WTC11 (cell line): ENCODE results near the gene RTF1. TPM values are rescaled to one million over a fixed set of nuclear protein-coding genes. Genes with fewer than 3 reads are reported as not detected.

Source experiments
- ATAC-seq: fragments of 200-7000 bp; cut with Tn5 transposase; 2 replicates; pipeline ENCODE4 v1.10.0; 2021; ENCODE audit warnings: mild to moderate bottlenecking, moderate library complexity
- CTCF ChIA-PET: fragments of 300-600 bp; sonication (Branson Sonifier 250); formaldehyde crosslinking; loops from one replicate; lab custom pipeline; 2021; ENCODE audit warnings: antibody characterized with exemption; lab: Charles Lee
- POLR2A ChIA-PET: fragments of 350-600 bp; sonication (Branson Sonifier 250); formaldehyde crosslinking; loops from one replicate; lab custom pipeline; 2021; ENCODE audit warnings: antibody characterized with exemption; lab: Charles Lee
- DNase-seq: peaks from one replicate; pipeline ENCODE4 v3.0.0; 2021; ENCODE audit warnings: low spot score
- H3K27ac Mint-ChIP-seq: 2 replicates; pipeline ENCODE4 v1.8.0; 2021; ENCODE audit warnings: mixed read lengths
- H3K27me3 Mint-ChIP-seq: 2 replicates; pipeline ENCODE4 v1.8.0; 2021; ENCODE audit warnings: low read depth, mild to moderate bottlenecking, moderate library complexity, mixed read lengths
- H3K36me3 Mint-ChIP-seq: 2 replicates; pipeline ENCODE4 v1.8.0; 2021; ENCODE audit warnings: mixed read lengths
- H3K4me1 Mint-ChIP-seq: 2 replicates; pipeline ENCODE4 v1.8.0; 2022; ENCODE audit warnings: mixed read lengths
- H3K4me3 Mint-ChIP-seq: 2 replicates; pipeline ENCODE4 v1.8.0; 2021; ENCODE audit warnings: mild to moderate bottlenecking, moderate library complexity, mixed read lengths
- H3K9me3 Mint-ChIP-seq: 2 replicates; pipeline ENCODE4 v1.8.0; 2021; ENCODE audit warnings: mixed read lengths
- E2F1 ChIP-seq: sonication (generic); formaldehyde crosslinking; IDR thresholded peaks from 2 replicates; pipeline ENCODE4 v1.8.0; 2022; ENCODE audit warnings: mild to moderate bottlenecking, missing genetic modification reagents
- ELF4 ChIP-seq: sonication (generic); formaldehyde crosslinking; IDR thresholded peaks from 2 replicates; pipeline ENCODE4 v1.8.1; 2022; ENCODE audit warnings: low read depth, mild to moderate bottlenecking, moderate library complexity, missing genetic modification reagents
- EMX1 ChIP-seq: fragments of 250-450 bp; sonication (Bioruptor Pico); IDR thresholded peaks from 2 replicates; pipeline ENCODE4 v1.8.0; 2021; ENCODE audit warnings: mild to moderate bottlenecking
- FOXP1 ChIP-seq: sonication (generic); formaldehyde crosslinking; IDR thresholded peaks from 2 replicates; pipeline ENCODE4 v1.8.0; 2022; ENCODE audit warnings: missing genetic modification reagents, mild to moderate bottlenecking, moderate library complexity, borderline replicate concordance
- GRHL2 ChIP-seq: fragments of 250-450 bp; sonication (Bioruptor Pico); IDR thresholded peaks from 2 replicates; pipeline ENCODE4 v1.8.0; 2022; ENCODE audit warnings: mild to moderate bottlenecking, moderate library complexity; ENCODE audit not compliant: insufficient replicate concordance, severe bottlenecking
- HMGXB4 ChIP-seq: sonication (generic); formaldehyde crosslinking; IDR thresholded peaks from 2 replicates; pipeline ENCODE4 v1.8.1; 2023; ENCODE audit warnings: mild to moderate bottlenecking, moderate library complexity, missing genetic modification reagents
- IRF2 ChIP-seq: sonication (generic); formaldehyde crosslinking; IDR thresholded peaks from 2 replicates; pipeline ENCODE4 v1.8.0; 2022; ENCODE audit warnings: low read depth, missing genetic modification reagents, borderline replicate concordance
- NR3C1 ChIP-seq: sonication (generic); formaldehyde crosslinking; conservative IDR thresholded peaks from 2 replicates; pipeline ENCODE4 v1.8.1; 2023; ENCODE audit warnings: low read depth, mild to moderate bottlenecking, missing genetic modification reagents
- OVOL2 ChIP-seq: fragments of 250-450 bp; sonication (Bioruptor Pico); IDR thresholded peaks from 2 replicates; pipeline ENCODE4 v1.9.0; 2021; ENCODE audit warnings: mild to moderate bottlenecking, borderline replicate concordance
- USF2 ChIP-seq: sonication (generic); formaldehyde crosslinking; IDR thresholded peaks from 2 replicates; pipeline ENCODE4 v1.8.1; 2023; ENCODE audit warnings: mild to moderate bottlenecking, missing genetic modification reagents, moderate library complexity
- ZMAT4 ChIP-seq: fragments of 250-450 bp; sonication (Bioruptor Pico); IDR thresholded peaks from 2 replicates; pipeline ENCODE4 v1.9.0; 2021; ENCODE audit warnings: mild to moderate bottlenecking
- ZNF121 ChIP-seq: sonication (generic); formaldehyde crosslinking; IDR thresholded peaks from 2 replicates; pipeline ENCODE4 v1.8.0; 2023; ENCODE audit warnings: missing genetic modification reagents
- ZNF512 ChIP-seq: sonication (generic); formaldehyde crosslinking; IDR thresholded peaks from 2 replicates; pipeline ENCODE4 v1.8.1; 2022; ENCODE audit warnings: missing genetic modification reagents, borderline replicate concordance
- ZNF671 ChIP-seq: fragments of 250-450 bp; sonication (Bioruptor Pico); IDR thresholded peaks from 2 replicates; pipeline ENCODE4 v1.8.0; 2021; ENCODE audit warnings: mild to moderate bottlenecking
- total RNA-seq: library from RNA; stranded (reverse); gene quantifications from 3 replicates; pipeline ENCODE4 v1.2.3, GENCODE V29; 2021
- TF ChIP-seq, protein P1 (sequence below): sonication (generic); formaldehyde crosslinking; IDR thresholded peaks from 2 replicates; pipeline ENCODE4 v1.8.0; 2022; ENCODE audit warnings: mild to moderate bottlenecking, missing genetic modification reagents
- TF ChIP-seq, protein P2 (sequence below): sonication (generic); formaldehyde crosslinking; IDR thresholded peaks from 2 replicates; pipeline ENCODE4 v1.8.1; 2023; ENCODE audit warnings: mild to moderate bottlenecking, missing genetic modification reagents, moderate library complexity
- TF ChIP-seq, protein P3 (sequence below): sonication (generic); formaldehyde crosslinking; IDR thresholded peaks from 2 replicates; pipeline ENCODE4 v1.8.1; 2022; ENCODE audit warnings: low read depth, mild to moderate bottlenecking, moderate library complexity, missing genetic modification reagents, borderline replicate concordance
- TF ChIP-seq, protein P4 (sequence below): sonication (generic); formaldehyde crosslinking; IDR thresholded peaks from 2 replicates; pipeline ENCODE4 v1.8.0; 2022; ENCODE audit warnings: mild to moderate bottlenecking, missing genetic modification reagents
- TF ChIP-seq, protein P5 (sequence below): fragments of 250-450 bp; sonication (Bioruptor Pico); IDR thresholded peaks from 2 replicates; pipeline ENCODE4 v1.9.0; 2021; ENCODE audit warnings: moderate library complexity, mild to moderate bottlenecking, inconsistent platforms, borderline replicate concordance

The RTF1 gene
- total RNA-seq, 1 experiment from 2014 or later: 52.3 TPM

- Mint-ChIP-seq H3K36me3 (peaks cover 75% of the 10 kb centered on the region), H3K4me3 (no peak overlapping the region), H3K27me3 (no peaks in the 10 kb centered on the region), H3K4me1 (no peaks in the 10 kb centered on the region), H3K9me3 (no peaks in the 10 kb centered on the region), H3K27ac (no peak overlapping the region)
- ATAC-seq (no peak), DNase-seq (no peak)
- ChIA-PET CTCF (no interaction called here), POLR2A (no interaction called here)
- TF ChIP-seq, protein P1, sequence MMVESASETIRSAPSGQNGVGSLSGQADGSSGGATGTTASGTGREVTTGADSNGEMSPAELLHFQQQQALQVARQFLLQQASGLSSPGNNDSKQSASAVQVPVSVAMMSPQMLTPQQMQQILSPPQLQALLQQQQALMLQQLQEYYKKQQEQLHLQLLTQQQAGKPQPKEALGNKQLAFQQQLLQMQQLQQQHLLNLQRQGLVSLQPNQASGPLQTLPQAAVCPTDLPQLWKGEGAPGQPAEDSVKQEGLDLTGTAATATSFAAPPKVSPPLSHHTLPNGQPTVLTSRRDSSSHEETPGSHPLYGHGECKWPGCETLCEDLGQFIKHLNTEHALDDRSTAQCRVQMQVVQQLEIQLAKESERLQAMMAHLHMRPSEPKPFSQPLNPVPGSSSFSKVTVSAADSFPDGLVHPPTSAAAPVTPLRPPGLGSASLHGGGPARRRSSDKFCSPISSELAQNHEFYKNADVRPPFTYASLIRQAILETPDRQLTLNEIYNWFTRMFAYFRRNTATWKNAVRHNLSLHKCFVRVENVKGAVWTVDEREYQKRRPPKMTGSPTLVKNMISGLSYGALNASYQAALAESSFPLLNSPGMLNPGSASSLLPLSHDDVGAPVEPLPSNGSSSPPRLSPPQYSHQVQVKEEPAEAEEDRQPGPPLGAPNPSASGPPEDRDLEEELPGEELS (CRISPR knock-in tag): no peak
- TF ChIP-seq USF2 (CRISPR knock-in tag) (no peak), ZNF671 (CRISPR knock-in tag) (no peak), ZNF512 (CRISPR knock-in tag) (no peak), HMGXB4 (CRISPR knock-in tag) (no peak), OVOL2 (CRISPR knock-in tag) (no peak), EMX1 (no peak)
- TF ChIP-seq, protein P2, sequence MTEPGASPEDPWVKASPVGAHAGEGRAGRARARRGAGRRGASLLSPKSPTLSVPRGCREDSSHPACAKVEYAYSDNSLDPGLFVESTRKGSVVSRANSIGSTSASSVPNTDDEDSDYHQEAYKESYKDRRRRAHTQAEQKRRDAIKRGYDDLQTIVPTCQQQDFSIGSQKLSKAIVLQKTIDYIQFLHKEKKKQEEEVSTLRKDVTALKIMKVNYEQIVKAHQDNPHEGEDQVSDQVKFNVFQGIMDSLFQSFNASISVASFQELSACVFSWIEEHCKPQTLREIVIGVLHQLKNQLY (CRISPR knock-in tag): no peak
These were observed 59.6 kb downstream of the RTF1 start for GRCh38 chr15:41476416-41477048.

- Mint-ChIP-seq H3K4me3 (no peak overlapping the region), H3K27me3 (no peaks in the 10 kb centered on the region), H3K4me1 (no peaks in the 10 kb centered on the region), H3K9me3 (no peaks in the 10 kb centered on the region), H3K36me3 (peaks cover 60% of the 10 kb centered on the region), H3K27ac (no peak overlapping the region)
- DNase-seq (no peak), ATAC-seq (no peak)
- TF ChIP-seq E2F1 (CRISPR knock-in tag) (no peak), ELF4 (CRISPR knock-in tag) (no peak), NR3C1 (CRISPR knock-in tag) (no peak), ZNF671 (CRISPR knock-in tag) (no peak), ZNF121 (CRISPR knock-in tag) (no peak), ZNF512 (CRISPR knock-in tag) (no peak), ZMAT4 (CRISPR knock-in tag) (no peak), FOXP1 (no peak), GRHL2 (CRISPR knock-in tag) (no peak), IRF2 (CRISPR knock-in tag) (no peak)
- TF ChIP-seq, protein P3, sequence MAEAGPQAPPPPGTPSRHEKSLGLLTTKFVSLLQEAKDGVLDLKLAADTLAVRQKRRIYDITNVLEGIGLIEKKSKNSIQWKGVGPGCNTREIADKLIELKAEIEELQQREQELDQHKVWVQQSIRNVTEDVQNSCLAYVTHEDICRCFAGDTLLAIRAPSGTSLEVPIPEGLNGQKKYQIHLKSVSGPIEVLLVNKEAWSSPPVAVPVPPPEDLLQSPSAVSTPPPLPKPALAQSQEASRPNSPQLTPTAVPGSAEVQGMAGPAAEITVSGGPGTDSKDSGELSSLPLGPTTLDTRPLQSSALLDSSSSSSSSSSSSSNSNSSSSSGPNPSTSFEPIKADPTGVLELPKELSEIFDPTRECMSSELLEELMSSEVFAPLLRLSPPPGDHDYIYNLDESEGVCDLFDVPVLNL (CRISPR knock-in tag): no peak
- TF ChIP-seq, protein P4, sequence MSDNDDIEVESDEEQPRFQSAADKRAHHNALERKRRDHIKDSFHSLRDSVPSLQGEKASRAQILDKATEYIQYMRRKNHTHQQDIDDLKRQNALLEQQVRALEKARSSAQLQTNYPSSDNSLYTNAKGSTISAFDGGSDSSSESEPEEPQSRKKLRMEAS (CRISPR knock-in tag): no peak
- TF ChIP-seq, protein P5, sequence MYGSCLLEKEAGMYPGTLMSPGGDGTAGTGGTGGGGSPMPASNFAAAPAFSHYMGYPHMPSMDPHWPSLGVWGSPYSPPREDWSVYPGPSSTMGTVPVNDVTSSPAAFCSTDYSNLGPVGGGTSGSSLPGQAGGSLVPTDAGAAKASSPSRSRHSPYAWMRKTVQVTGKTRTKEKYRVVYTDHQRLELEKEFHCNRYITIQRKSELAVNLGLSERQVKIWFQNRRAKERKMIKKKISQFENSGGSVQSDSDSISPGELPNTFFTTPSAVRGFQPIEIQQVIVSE (CRISPR knock-in tag): no peak
- ChIA-PET POLR2A (no interaction called here), CTCF (interaction anchor here (1.1 kb wide), 1 partner anchor 27 kb away, joined by 4 read pairs; no protein-coding TSS in a partner anchor)
These were observed 63.7 kb downstream of the RTF1 start for GRCh38 chr15:41480396-41481140.
